MV-4-11 (cell line): ENCODE measurements around the gene RBM33.

Experiments used
- DNase-seq: peaks from one replicate; lab custom pipeline; 2025; lab: John Stamatoyannopoulos, UW

The RBM33 gene

DNA sequence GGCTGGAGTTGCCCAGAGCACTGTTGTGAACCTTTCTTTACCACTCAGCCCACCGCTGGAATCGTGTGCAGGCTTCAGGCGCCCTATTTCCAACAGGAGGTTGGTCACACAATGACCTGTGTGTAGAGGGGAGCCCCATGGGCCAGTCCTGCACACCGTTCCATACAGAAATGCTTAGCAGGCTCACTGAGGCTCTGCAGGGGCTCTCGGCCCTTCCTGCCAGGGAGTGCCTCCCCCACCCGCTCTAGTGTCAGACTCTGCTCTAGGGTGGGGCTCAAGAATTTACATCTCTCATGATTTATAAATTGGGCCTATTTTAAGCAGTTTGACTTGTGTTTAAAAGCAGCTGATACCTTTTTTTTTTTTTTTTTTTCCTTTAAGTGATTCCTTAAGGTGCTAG, 125.8 kb downstream of the RBM33 start:
- DNase-seq = no peak

DNA sequence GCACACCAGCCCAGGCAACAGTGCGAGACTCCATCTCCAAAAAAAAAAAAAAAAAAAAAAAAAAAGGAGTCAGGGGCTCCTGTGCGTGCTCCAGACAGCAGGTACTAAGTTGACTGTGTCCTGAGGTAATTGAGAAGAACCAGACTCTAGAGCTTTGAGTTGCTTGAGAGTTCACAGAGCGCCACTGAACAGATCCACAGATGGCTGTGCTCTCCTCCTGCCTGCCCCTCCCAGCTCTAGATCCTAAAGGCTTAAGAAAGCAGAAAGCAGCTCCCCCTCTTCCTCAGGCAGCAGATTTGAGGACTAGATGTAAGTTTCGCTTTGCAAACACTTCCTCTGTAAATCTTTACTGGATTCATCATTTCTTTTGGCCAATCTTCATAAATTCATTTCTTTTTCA, 129.1 kb downstream of the RBM33 start:
- DNase-seq = peak; percentile 92

DNA sequence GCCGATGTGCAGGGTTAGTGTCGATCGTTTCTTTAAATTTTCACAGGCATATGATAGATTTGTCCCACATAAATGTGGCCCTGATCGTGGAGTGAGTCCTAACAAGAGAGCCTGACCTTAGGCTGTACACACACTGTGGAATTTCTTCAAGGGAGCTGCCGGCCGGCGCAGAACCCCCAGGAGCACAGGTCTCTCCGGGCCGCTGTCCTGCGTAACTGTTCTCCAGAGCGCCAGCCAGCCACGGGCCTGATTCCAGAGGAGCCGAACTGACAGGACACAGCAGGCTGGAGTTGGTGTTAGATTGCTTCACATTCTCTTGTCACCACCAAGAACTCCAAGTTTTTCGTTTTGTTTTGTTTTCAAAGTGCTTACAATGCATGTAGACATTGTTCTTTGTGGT, 130.5 kb downstream of the RBM33 start:
- DNase-seq = no peak

DNA sequence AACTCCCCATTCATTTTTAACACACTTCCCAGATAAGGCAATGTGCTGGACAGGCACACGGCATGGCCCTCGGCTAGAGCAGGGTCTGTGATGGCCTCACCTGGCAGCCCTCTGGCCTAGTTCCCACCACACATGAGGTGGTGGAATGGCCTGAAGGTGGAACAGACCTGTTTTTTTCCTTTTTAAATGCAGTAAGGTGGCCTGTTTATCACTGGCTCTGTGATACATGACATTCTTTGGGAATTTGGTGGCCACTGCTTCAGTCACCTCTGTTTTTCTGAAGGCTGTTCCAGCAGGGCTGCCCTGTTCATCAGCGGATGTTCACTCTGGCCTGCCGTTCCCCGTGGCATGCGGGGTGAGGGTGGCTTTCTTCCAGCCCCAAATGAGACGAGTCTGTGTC, 131.2 kb downstream of the RBM33 start:
- DNase-seq = no peak

DNA sequence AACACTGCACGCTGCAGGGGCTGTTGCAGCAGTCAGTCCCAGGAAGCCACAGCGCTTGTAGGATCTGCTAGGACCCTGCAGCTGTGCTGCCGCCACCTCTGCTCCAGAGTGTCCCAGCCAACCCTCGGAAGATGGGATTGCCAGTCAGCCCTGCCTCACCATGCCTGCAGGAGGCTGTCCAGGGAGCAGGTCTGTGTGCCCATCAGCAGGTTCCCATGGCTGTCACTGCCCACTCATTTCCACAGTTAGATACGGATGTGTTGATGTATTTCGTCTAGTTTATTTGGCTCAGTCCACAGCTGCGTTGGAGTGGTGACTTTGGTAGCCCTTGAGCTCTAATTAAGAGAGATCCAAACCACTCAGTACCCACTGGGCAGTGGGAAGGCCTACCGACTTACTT, 132.1 kb downstream of the RBM33 start:
- no peak for DNase-seq

DNA sequence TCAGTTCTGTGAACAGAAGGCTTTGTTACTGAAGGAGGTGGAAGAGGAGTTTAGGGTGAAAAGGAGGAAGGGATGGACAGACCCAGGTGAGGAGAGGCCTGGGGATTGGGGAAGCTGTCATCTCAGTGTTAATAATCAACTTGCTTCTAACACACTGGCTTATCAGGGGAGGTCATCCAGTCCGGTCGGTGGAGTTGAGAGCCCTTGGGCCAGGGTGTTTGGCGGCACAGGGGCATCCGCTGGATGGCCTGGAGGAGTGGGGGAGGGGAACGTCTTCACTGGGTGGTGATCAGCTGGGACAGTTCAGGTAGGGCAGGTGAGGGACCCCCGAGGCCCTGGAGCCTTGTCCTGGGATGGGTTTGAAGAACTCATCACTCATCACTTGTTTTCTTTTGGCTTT, 133.9 kb downstream of the RBM33 start:
- DNase-seq = no peak

DNA sequence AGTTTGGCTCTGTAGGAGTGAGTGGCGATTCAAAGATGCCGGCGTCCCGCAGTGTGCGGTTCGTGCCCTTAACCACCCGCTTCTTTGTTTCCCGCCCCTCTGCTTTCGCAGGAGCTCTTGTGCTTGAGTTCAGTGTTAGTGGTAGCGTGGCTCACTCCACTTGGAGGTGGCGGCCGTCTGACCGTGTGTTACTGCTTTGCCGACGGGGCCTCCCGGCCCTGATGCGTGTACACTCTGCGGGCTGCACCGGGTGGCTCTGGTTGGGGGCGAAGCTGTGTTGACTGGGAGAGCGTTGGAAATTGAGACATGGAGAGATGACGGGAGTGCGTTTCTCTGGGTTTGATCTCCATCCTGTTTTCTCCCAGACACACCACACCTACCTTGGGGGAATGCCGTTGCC, 136.4 kb downstream of the RBM33 start:
- DNase-seq = no peak

DNA sequence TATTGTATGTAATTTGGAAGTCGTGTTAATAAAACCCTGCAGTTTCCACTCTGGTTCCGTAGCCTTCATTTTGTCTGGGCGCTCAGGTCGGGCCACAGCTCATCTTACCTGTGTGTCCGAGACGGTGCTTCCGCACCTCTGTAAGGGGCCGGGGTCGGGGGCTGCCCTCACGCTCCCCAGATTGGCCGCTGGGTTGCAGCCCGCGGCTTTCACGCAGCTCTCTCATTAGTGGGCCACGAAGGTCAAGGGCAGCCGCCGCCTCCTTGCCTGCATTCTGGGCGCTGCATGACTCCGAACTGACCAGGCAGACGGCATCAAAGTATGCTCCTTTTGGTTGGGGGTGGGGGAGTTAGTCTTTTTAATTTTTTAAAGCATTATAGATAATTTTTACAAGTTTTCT, 137.0 kb downstream of the RBM33 start:
- no peak for DNase-seq

DNA sequence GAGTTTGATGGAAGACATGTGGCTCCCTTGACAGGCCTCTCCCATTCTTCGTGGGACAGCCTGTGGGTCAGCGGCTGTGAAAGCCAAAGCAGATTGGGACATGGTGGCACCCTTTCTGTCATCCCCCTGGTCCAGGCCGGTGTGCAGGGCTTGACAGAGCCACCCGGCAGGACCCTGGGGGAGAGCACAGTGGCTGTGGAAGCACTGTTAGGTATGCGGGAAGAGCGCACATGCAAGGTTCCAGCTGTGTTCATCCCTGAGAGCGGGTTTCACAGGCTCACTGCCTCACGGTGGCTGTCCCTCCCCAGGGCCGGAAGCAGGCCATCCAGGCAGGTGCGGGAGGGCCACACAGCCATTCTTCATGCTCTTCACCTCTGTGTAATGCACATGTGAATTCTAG, 138.0 kb downstream of the RBM33 start:
- DNase-seq = no peak

DNA sequence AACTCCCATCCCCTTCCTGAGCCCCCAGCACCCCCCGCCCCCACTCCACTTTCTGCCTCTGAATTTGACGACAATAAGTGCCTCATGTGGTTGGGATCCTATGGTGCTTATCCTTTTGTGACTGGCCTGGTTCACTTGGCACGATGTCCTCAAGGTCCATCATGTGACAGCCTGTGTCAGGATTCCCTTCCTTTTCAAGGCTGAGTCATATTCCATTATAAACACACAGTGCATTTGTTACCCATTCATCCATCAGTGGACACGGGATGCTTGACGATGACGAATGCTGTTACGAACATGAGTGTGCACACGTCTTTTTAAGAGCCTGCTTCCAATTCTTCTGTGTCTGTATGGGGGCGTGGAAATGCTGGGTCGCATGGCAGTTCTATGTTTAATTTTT, 141.1 kb downstream of the RBM33 start:
- DNase-seq = no peak

DNA sequence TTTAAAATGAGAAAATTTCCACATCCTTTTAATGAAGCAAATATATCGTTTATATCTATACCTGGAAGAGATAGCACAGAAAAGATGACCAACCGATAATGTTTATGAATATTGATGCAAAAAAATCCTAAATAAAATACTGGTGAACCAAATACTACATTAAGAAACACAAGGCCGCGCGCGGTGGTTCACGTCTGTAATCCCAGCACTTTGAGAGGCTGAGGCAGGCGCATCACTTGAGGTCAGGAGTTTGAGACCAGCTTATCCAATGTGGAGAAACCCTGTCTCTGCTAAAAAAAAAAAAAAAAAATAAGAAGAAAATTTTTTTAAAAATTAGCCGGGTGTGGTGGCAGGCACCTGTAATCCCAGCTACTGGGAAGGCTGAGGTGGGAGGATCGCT, 142.0 kb downstream of the RBM33 start:
- DNase-seq = no peak

DNA sequence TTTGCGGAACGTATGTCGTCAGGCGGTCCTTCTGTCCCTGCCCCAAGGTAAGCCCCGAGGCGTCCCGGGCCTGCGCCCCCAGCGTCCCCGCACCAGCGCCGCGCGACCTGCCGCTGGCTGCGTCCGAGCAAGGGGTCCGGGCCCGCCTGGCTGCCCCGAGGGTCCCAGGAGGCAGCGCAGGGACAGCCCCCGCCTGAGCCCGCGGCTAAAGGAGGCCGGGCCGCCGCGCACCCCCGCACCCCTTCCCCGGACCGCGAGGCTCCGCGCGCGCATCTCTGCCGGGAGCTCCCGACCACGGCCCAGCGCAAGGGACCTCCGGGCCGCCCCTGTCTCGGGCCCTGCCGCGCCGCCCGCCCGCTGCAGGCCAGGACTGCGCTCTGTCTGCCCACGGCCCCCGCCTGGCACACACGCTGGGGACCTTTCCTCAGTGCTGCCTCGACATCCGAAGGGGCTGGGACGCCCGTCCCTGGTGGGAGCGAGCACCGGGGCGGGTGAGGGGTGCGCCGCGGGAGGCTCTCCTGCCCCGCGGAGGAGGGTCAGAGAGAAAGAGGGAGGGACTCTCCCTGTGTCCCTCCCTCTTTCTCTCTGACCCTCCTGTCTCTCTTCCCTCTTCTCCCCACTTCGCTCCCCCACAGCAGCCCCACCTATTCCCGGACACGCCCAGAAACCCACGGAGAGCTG, 142.8 kb downstream of the RBM33 start:
- no peak for DNase-seq

DNA sequence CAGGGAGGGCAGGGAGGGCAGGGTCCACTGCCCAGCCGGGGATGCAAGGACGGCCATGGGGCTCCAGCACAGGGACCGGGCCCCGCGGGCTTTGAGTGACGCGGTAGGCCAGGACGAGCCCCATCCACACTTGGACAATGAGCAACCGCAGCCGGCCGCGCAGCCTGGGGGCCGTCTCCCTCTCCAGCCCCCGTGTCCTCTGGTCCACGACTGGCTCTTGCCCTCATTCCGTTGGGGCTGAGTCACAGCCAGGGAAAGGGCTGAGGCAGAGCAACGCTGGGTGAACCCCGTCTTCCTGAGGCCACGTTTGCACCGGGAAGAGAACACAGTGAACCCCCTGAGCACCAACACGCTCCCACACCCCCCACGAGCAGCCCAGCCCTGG, 144.1 kb downstream of the RBM33 start:
- no peak for DNase-seq

DNA sequence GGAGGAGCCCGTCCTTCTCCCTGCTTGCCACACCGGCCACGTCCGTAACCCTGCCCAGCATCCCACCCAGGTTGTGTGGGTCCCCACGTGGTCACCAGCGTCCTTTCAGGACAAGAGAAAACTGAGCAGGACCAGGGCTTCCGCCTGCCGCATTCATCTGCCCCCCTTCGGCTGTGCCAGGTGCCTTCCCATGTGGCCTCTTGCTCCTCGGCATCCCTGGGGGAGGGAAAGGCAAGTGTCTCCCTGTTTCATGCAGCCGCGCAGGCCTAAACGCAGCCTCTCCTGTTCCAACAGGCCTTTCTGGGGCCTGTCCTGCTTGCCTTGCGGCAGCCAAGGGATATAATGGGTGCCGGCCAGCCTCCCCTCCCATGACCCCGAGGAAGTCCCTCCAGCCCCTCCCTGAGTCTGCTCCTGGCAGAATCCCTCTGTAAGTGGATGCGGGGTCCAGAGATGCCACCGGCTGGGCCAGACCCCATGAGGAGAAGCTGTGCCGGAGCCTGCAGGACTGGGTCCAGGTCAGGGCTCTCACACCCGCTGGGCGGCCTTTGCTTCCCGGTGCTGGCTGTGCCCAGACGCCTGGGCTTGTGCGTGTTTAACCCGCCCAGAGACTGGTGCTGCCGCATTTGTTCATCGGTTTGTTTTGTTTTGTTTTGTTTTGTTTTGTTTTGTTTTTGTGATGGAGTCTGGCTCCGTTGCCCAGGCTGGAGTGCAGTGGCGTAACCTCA, 144.7 kb downstream of the RBM33 start:
- DNase-seq = no peak

DNA sequence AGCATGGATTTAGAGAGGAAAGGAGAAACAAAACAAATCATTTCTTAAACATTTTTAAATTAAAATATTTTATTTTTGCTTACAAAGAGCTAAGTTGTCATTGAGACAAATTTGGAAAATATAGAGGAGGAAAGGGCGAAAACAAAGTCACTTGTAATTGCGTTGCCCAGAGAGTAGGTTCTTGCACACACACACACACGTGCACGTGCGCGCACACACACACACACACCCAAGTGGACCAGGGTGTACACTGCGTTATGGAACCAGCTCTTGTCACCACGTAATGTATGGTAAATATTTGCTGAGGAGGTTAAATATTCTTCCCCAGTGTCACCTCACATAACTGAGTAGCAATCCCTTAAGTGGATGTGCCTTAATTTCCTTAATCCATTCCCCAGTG, 146.2 kb downstream of the RBM33 start:
- DNase-seq = no peak

DNA sequence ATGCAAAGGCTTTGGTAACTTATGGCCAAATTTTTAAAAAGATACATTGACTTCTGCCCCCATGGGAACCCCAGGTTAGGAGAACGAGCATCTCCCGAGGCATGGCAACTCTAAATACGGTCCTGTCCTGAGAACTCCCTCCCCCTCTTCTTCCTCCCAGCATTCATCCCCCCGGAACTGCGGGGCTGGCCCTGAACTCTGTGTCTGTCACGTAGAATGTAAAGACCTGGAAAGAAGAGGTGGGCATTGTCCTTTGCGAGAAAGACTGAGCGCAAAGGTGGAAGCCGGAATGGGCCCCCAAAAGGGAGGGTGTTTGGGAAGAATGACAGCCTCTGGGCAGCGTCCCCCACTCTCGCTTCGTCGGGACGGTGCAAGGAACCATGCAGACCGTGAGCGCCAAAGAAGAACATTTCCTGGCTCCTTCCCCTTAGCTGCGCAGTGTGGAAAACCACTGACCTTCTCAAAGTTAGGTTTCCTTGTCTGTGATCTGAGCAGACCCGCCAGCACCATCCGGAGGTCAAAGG, 146.8 kb downstream of the RBM33 start:
- DNase-seq = no peak

DNA sequence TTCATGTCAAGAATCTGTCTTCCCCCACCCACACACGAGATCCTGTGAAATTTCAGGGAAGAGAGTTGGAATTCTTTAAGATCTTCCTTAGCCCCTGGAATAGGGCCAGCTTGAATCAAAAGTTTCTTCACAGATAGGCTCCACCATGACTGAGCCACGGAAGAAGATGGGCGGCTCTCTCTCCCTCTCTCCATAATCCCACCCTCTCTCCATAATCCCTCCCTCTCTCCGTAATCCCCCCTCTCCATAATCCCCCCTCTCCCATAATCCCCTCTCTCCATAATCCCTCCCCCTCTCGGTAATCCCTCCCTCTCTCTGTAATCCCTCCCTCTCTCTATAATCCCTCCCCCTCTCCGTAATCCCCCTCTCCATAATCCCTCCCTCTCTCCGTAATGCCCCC, 147.4 kb downstream of the RBM33 start:
- no peak for DNase-seq

DNA sequence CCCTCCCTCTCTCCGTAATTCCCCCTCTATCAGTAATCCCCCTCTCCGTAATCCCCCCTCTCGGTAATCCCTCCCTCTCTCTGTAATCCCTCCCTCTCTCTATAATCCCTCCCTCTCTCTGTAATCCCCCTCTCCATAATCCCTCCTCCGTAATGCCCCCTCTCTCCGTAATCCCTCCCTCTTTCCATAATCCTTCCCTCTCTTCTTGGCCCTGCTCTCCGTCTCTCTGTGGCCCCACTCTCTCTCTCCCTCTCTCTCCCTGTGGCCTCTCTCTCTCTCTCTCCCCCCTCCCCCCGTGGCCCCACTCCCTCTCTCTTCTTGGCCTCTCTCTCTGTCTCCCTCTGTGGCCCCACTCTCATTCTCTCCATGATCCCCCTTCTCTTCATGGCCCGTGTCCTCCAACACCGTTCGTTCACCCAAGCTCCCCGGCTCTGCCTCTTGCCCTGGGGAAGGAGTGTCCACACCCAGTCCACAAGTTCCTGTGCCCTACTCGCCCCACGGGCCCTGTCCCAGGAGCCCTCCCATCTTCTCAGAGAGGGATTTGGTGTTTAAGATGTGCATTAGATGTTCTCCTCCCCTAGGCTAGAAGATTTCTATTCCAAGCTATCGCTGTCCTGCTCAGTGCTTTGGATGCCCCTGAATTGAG, 148.0 kb downstream of the RBM33 start:
- no peak for DNase-seq

DNA sequence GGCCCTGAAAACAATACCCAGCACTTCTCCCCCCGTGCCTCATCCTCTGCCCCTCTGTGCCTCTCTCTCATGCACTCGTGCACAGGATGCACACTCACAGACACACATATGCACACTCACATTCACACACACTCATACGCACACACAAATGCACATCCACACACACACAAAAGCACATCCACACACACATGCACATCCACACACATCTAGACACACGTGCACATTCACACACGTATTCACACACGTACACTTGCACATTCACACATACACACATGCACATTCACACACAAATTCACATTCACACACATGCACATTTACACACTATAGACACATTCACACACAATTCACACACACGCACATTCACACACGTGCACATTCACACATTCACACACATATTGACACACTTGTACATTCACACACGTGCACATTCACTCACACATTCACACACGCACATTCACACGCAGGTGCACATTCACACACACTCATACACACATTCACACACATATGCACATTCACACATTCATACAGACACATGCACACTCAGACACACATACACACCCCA, 148.6 kb downstream of the RBM33 start:
- DNase-seq = no peak

DNA sequence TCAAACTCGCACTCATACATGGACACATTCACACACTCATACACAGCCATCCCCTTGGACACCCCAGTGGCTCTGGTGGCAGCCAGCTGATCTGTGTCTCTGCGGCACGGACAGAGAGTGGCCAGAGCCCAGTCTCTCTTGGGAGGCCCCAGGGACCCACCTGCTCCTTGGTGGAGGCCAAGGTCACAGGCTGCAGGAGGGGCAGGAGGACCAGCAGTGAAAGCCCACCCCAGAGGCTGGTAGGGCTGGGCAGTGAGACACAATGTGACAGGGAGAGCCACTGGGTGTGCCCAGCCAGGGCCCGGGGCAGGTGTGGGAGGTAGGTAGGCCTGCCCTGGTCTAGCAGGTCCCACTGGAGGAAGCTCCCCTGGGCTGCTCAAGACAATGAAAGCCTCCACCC, 149.3 kb downstream of the RBM33 start:
- DNase-seq = no peak

DNA sequence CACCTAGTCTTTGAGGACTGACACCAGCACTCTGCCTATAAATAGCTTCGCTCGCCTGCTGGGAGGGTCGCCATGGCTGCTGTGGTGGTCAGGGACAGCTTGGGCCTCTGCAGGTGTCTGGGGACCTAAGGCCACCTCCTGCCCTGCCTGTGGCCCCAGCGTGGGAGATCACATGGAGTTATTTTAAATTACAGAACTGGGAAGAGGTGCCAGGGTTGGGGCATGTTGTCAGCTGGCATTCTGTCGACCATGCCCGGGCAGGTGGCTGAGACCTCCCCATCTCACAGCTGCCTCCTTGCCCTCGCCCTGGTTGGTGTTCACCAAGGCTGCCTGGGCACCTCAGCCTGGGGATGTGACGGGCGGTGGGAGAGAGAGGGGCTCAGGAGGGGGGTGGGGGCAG, 149.7 kb downstream of the RBM33 start:
- no peak for DNase-seq

DNA sequence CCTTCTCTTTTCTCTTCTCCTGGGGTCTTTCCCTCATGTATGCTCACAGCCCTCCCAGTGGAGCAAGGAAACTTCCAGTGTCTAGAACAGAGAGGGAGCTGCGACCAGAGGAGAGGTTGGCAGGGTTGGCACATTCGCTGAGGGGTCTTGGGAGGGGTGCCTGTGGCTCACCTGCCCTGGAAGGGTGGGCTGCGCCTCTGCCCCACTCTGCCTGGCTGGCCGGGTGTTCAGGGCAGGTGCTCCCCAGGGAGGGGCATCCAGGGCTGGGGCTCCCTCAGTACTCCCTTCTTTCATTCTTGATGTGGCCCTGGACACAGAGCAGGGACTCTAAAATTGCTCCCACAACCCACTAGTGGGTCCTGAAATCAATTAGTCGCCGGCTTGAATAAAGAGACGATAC, 150.9 kb downstream of the RBM33 start:
- DNase-seq = no peak

DNA sequence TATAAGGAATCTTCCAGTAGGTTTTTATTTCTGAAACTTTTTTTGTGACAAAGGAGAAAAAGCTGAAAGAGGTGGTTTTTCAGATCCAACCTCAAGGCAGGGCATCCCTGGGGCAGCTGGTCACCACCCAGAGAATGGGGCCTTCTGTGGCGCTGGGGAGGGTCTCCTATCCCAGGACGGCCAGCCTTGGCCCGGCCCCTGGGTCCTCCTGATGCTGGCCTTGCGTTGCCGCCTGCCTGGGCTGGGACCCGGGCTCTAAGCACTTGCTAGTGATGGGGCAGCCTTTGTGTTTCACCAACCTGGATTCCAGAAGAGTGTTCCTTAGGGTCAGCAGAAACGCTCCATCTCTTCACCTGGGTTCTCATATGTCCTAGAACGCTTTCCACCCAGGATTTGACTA, 151.5 kb downstream of the RBM33 start:
- no peak for DNase-seq
